Stomach (tissue), 9 donors: ENCODE results near the gene POMT1. TPM values are rescaled to one million over a fixed set of nuclear protein-coding genes. Genes with fewer than 3 reads are reported as not detected.

ENCODE experiments used
- DNase-seq, 2 donors: peaks; one replicate each; pipeline versions ENCODE4 v3.0.0 to v3.0.0-alpha.2; 2013 to 2019
- H3K27ac ChIP-seq, 5 donors: fragments of 200-600 bp in 4 of 5; sonication (generic) in 4 of 5; one replicate each; pipeline ENCODE4 v1.5.1; 2013 to 2019; ENCODE audit warnings: mild to moderate bottlenecking in 1 of 5, moderate library complexity in 1 of 5
- H3K27me3 ChIP-seq, 3 donors: fragments of 200-600 bp; sonication (generic); one replicate each; pipeline ENCODE4 v1.5.1; 2017 to 2019; ENCODE audit warnings: mixed run types in 1 of 3
- H3K36me3 ChIP-seq, 4 donors: fragments of 200-600 bp; sonication (generic); 1 replicate in 3 of 4; 2 replicates in 1 of 4; pipeline ENCODE4 v1.5.1; 2016 to 2019
- H3K4me1 ChIP-seq, 4 donors: fragments of 200-600 bp; sonication (generic); one replicate each; pipeline ENCODE4 v1.5.1; 2016 to 2019
- H3K4me3 ChIP-seq, 4 donors: fragments of 200-600 bp; sonication (generic) in 3 of 4; one replicate each; pipeline ENCODE4 v1.5.1; 2016 to 2019; ENCODE audit warnings: mild to moderate bottlenecking in 1 of 4
- H3K9me3 ChIP-seq, 4 donors: fragments of 200-600 bp; sonication (generic); one replicate each; pipeline ENCODE4 v1.5.1; 2016 to 2019
- CTCF ChIP-seq, 7 experiments: fragments of 450-650 bp in 4 of 7; fragments of 200-600 bp in 3 of 7; sonication (generic) in 3 of 7; IDR thresholded peaks; one replicate each; pipeline ENCODE4 v1.5.1; 2016 to 2019; ENCODE audit warnings: antibody characterized with exemption in 7 of 7, control low read depth in 2 of 7, mild to moderate bottlenecking in 1 of 7
- EP300 ChIP-seq: sonication (generic); formaldehyde crosslinking; IDR thresholded peaks from one replicate; pipeline ENCODE4 v1.6.1; 2017; ENCODE audit warnings: antibody characterized with exemption
- POLR2A ChIP-seq, 4 donors: fragments of 450-650 bp; IDR thresholded peaks; one replicate each; pipeline ENCODE4 v1.6.1; 2016; ENCODE audit warnings: antibody characterized with exemption in 4 of 4, control low read depth in 2 of 4, mild to moderate bottlenecking in 1 of 4, moderate library complexity in 1 of 4
- POLR2AphosphoS5 ChIP-seq, 3 donors: sonication (generic); formaldehyde crosslinking; IDR thresholded peaks; one replicate each; pipeline ENCODE4 v1.6.1; 2016; ENCODE audit warnings: antibody characterized with exemption in 3 of 3
- WGBS, 5 donors: extraction: QIAGEN DNeasy Blood & Tissue Kit in 3 of 5; methylation state at CpG; one replicate each; pipeline versions ENCODE4 v1.1.5 to v1.1.7; 2013 to 2018; 5-methylcytosine and 5-hydroxymethylcytosine counted together
- intact Hi-C: fragments of 100-400 bp; cut with DNase I; formaldehyde crosslinking; loops from one replicate; pipeline ENCODE4 v1.15.1; 2023; ENCODE audit warnings: low total_unique reads
- polyA plus RNA-seq, 3 donors: library from polyadenylated mRNA; stranded (reverse); fragments of 200-250 nt; gene quantifications; one replicate each; pipeline ENCODE4 v1.2.3, GENCODE V29; 2013
- total RNA-seq, 5 donors: library from RNA; depleted of rRNA; stranded (reverse); fragments of >200 nt; gene quantifications; one replicate each; pipeline versions ENCODE4 v1.1.0 to v1.2.3, GENCODE V29; 2014 to 2016
- donor health status: healthy with polysubstance abuse.
- donor health status: Bipolar disorder and iron deficiency.
- donor health status: healthy.

The POMT1 gene
- total and polyA plus RNA-seq, 8 donors, result 3.5 to 59.7 (median 16.2) TPM

- no peaks in the 10 kb centered on the region for H3K9me3 ChIP-seq
- peaks cover 92 to 100% (median 98%) of the 10 kb centered on the region in 4 donors for H3K36me3 ChIP-seq
- no peak overlapping the region for H3K4me3 ChIP-seq
- H3K27ac ChIP-seq, result peak overlapping the region in 1 of 5 donors; percentile 64
- no peak for DNase-seq
- intact Hi-C loops, result no loop called here
- H3K4me1 ChIP-seq, result peaks cover 0 to 10% (median 2%) of the 10 kb centered on the region in 4 donors
- TF ChIP-seq POLR2AphosphoS5 (IDR thresholded peaks at IDR 0.05) (no peak), EP300 (no peak), CTCF (IDR thresholded peaks at IDR 0.05) (no peak), POLR2A (IDR thresholded peaks at IDR 0.05) (no peak)
- whole genome bisulfite sequencing, 5 donors, result 81 to 87% (median 84%) methylated on average over 17 to 19 of the region's 19 CpGs
- H3K27me3 ChIP-seq, result no peaks in the 10 kb centered on the region
Measured at GRCh38 chr9:131481441-131482342, 21.0 kb upstream of the POMT1 start.

- no peak for DNase-seq
- Histone ChIP-seq H3K4me3 (no peak overlapping the region), H3K27ac (peak overlapping the region in 1 of 5 donors; percentile 64), H3K27me3 (no peaks in the 10 kb centered on the region), H3K9me3 (no peaks in the 10 kb centered on the region), H3K4me1 (peaks cover 0 to 10% (median 2%) of the 10 kb centered on the region in 4 donors), H3K36me3 (peaks cover 92 to 100% (median 98%) of the 10 kb centered on the region in 4 donors)
- no peak for TF ChIP-seq POLR2AphosphoS5 (IDR thresholded peaks at IDR 0.05)
- no peak for TF ChIP-seq CTCF (IDR thresholded peaks at IDR 0.05)
- no peak for TF ChIP-seq EP300
- TF ChIP-seq POLR2A (IDR thresholded peaks at IDR 0.05), result no peak
- intact Hi-C loops, result no loop called here
- WGBS, 5 donors, result 86 to 90% (median 89%) methylated on average over 24 of the region's 24 CpGs
Measured at GRCh38 chr9:131482343-131483006, 20.2 kb upstream of the POMT1 start.

- intact Hi-C loops, result no loop called here
- DNase-seq, result no peak
- 78 to 91% (median 86%) methylated on average over 9 of the region's 9 CpGs for WGBS, 5 donors
- Histone ChIP-seq H3K36me3 (peaks cover 92 to 100% (median 98%) of the 10 kb centered on the region in 4 donors), H3K27ac (peak overlapping the region in 2 of 5 donors; percentile 37 to 64), H3K9me3 (no peaks in the 10 kb centered on the region), H3K27me3 (no peaks in the 10 kb centered on the region), H3K4me1 (peaks cover 0 to 10% (median 2%) of the 10 kb centered on the region in 4 donors), H3K4me3 (no peak overlapping the region)
- TF ChIP-seq POLR2A (IDR thresholded peaks at IDR 0.05), result no peak
- peak in 1 of 3 donors; percentile 24 for TF ChIP-seq POLR2AphosphoS5 (IDR thresholded peaks at IDR 0.05)
Measured at GRCh38 chr9:131483319-131484050, 19.2 kb upstream of the POMT1 start.

- Histone ChIP-seq H3K9me3 (no peaks in the 10 kb centered on the region), H3K27ac (peak overlapping the region in 1 of 5 donors; percentile 64), H3K4me3 (no peak overlapping the region), H3K27me3 (no peaks in the 10 kb centered on the region), H3K4me1 (peaks cover 0 to 10% (median 2%) of the 10 kb centered on the region in 4 donors), H3K36me3 (peaks cover 92 to 100% (median 98%) of the 10 kb centered on the region in 4 donors)
- TF ChIP-seq POLR2AphosphoS5 (IDR thresholded peaks at IDR 0.05) (no peak), POLR2A (IDR thresholded peaks at IDR 0.05) (no peak), CTCF (IDR thresholded peaks at IDR 0.05) (no peak), EP300 (no peak)
- DNase-seq, result no peak
- 93 to 96% (median 95%) methylated on average over 7 of the region's 7 CpGs for WGBS, 5 donors
- intact Hi-C loops, result no loop called here
Measured at GRCh38 chr9:131484051-131484445, 18.7 kb upstream of the POMT1 start.
